HG03457 (cell line): ENCODE results near the gene CELA3A.
A peak's percentile ranks its signal among the peaks of the same experiment; 100 is the strongest.
"Not testable (repeated sequence)": the region's sequence is repeated elsewhere in the genome, so short reads cannot be mapped to it uniquely, and the experiment has no call there.

Source experiments
- ATAC-seq: cut with Tn5 transposase; IDR thresholded peaks from one replicate; pipeline ENCODE4 v1.9.1; 2021; ENCODE audit warnings: moderate number of reproducible peaks; ENCODE audit not compliant: unreplicated experiment

CELA3A gene

GRCh38 chr1:22012752-22013151 lies 11.3 kb downstream of the CELA3A start:
- not testable (repeated sequence) for ATAC-seq

GRCh38 chr1:22014575-22015206 lies 13.2 kb downstream of the CELA3A start:
- ATAC-seq = not testable (repeated sequence)

- ATAC-seq = no peak
These were observed 17.4 kb downstream of the CELA3A start for GRCh38 chr1:22018583-22019559.

- no peak for ATAC-seq
These were observed 19.6 kb downstream of the CELA3A start for GRCh38 chr1:22021061-22021460.

- peak; percentile 28 for ATAC-seq
These were observed 23.3 kb downstream of the CELA3A start for GRCh38 chr1:22024485-22025367.

- ATAC-seq = peak; percentile 44
These were observed 24.1 kb downstream of the CELA3A start for GRCh38 chr1:22025368-22026155.

GRCh38 chr1:22026924-22027289 lies 25.4 kb downstream of the CELA3A start:
- no peak for ATAC-seq

- ATAC-seq = no peak
These were observed 28.6 kb downstream of the CELA3A start for GRCh38 chr1:22030057-22030456.

GRCh38 chr1:22030473-22030872 lies 29.0 kb downstream of the CELA3A start:
- ATAC-seq = no peak

- ATAC-seq = no peak
These were observed 29.9 kb downstream of the CELA3A start for GRCh38 chr1:22031214-22031962.

GRCh38 chr1:22034834-22035233 lies 33.4 kb downstream of the CELA3A start:
- ATAC-seq = not testable (repeated sequence)

- ATAC-seq = no peak
These were observed 36.1 kb downstream of the CELA3A start for GRCh38 chr1:22037520-22037919.

GRCh38 chr1:22038036-22038435 lies 36.6 kb downstream of the CELA3A start:
- ATAC-seq = no peak

GRCh38 chr1:22039594-22040285 lies 38.3 kb downstream of the CELA3A start:
- peak; percentile 85 for ATAC-seq

- no peak for ATAC-seq
These were observed 38.8 kb downstream of the CELA3A start for GRCh38 chr1:22040286-22040623.

GRCh38 chr1:22041505-22041904 lies 40.0 kb downstream of the CELA3A start:
- ATAC-seq = no peak

- no peak for ATAC-seq
These were observed 41.8 kb downstream of the CELA3A start for GRCh38 chr1:22043198-22043769.

GRCh38 chr1:22044690-22045420 lies 43.4 kb downstream of the CELA3A start:
- no peak for ATAC-seq
